T-helper 2 cell (primary cell): Measurements from ENCODE around the gene DCUN1D1.

Experiments used
- DNase-seq, 5 experiments: peaks; one replicate each; pipeline versions ENCODE4 v3.0.0 to v3.0.0-alpha.2; 2012 to 2022

DCUN1D1 gene

DNA sequence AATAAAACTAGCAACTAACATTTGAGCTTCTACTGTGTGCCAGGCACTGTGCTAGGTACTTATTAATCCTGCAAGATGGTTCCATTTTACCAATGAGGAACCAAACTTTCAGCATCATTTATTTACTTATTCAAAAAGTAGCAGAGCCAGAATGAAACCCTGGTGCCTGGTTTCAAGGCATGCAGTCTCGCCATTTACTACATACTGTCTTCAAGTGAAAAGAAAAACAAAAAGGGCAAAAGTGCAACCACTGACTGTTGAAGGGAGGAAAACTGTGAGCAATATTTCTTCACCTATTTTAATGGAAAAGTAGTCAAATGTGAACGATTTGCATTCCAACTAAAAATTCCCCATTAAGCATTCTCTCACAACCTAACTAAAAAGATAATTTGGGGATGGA is 8.7 kb downstream of the DCUN1D1 start:
- DNase-seq: no peak

DNA sequence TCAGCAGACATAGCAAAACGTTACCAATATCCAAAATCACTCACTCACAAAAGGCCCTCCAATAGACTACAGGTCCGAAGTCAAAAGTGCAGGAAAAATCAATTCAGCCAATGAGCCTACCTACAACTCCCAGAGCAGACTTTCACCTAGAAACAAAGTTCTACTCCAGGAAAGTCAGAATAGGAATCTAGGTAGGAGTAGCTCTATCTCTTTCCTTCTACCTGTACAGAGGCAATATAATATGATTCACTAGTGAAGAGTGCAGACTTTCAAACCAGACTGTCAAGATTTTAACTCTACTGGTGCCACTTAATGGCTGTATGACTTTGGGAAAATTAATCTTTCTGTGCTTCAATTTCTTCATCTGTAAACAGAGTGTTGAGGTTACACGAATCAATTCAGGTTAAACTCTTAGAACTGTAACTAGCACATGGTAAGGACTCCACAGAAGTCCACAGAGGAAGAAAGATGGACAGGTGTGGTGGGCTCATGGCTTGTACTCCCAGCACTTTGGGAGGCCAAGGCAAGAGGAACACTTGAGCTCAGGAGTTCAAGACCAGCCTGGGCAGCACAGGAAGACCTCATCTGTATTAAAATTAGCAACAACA is 9.4 kb downstream of the DCUN1D1 start:
- DNase-seq: no peak

DNA sequence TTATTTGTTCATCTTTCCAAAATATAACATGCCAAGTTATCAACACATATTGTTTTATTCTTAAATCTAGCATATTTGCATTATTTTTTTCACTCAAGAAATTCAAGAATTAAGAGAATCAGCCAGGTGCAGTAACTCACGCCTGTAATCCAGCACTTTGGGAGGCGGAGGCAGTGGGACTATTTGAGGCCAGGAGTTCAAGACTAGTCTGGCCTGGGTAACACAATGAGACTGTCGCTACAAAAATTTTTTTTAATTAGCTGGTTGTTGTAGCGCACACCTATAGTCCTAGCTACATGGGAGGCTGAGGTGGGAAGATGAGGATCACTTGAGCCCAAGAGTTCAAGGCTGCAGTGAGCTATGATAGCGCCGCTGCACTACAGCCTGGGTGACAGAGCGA is 10.5 kb downstream of the DCUN1D1 start:
- no peak for DNase-seq

DNA sequence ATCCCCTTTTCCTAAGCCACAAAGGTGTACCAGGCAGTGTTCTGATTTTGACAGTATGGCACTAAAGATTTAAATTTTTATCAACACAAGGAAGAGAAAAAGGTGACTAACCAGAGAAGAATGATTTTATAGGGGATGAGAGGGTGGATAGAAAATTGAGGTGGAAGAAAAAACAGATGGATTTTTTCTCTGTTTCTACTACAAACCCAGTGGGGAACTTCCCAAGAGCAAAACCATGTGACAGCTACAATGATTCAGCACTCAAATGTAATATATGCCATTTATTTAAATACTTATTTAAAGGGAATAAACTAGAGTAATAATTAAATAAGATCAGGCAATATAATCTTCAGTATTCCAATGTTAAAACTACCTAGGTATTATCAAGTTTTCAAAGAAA is 11.1 kb downstream of the DCUN1D1 start:
- no peak for DNase-seq

DNA sequence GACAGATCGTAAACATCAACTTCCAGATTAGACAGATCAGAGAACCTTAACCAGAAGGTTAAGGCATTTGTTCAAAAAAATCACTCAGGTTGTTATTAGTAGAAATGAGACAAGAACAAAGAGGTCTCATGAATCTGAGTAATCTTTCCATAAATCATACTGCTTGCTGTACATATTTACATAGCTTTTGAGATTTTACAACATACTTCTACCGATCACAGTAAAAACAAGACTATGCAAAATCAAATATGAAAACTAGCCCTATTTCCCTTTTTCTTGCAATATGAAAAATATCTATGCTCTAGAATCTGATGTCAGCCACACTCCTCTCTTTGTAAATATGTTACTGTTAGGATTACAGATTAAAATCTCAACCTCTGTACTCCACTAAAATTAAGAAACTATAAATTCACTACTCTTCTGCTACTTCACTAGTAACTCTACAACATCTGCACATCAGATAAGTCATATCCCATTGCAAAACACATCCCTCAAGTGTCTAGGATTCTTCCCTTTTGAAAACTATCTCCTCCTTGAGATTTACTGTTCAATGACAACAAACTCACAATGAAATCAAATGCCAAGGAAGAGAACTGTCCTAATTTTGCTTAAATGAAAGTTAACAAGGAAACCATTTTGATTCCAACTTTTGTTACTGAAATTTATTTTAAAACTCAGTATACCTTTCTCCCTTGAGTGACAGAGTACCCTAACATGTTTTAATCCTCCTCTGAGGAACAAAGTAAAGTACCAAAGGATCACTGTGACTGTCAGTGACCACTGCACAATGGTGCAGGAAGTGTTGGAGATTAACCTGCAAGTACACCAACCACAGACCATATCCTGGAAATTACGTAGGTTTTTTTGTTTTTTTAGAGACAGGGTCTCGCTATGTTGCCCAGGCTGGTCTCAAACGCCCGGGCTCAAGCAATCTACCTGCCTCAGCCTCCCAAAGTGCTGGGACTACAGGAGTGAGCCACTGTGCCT is 12.8 kb downstream of the DCUN1D1 start:
- DNase-seq: peak in 1 of 5 experiments; percentile 89

DNA sequence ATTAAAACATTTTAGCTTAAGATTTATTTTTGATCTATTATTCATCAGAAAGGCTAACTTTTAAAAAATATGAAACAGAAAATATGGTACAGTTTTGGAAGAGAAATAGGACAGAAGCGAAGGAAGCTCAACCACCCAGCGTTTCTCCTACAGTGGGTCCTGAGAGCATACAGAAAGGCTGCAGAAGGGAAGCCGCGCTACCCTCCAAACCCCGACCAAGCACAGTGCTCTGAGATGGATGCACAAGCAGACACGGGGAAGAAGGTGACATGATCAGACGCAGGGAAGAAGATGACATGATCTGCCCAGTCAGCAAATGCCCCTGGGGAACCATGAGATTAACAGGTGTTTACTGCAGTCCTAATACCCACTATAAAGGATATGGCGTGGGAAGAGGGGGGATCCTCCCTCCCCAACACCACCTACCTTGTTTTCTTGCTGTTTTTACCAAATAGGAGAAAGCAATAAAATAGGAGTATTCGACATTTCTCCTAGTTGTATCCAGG is 14.4 kb downstream of the DCUN1D1 start:
- no peak for DNase-seq

DNA sequence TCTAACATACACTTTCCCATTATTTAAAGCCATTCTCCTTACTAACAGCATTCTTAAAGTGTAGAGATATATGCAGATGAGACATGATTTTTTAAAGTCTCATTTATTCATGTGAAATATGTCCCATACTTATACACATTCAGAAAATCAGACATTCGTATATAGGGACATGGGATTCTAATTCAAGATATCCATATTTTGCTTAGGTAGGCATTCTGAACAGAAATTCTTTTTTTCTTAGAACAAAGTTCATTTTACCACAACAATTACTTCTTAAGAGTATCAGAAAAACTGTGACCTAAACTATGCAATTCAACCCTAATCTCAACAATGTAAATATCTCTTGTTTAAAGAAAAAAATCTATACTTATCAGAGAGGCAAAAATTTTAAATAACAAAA is 16.2 kb downstream of the DCUN1D1 start:
- DNase-seq: no peak

DNA sequence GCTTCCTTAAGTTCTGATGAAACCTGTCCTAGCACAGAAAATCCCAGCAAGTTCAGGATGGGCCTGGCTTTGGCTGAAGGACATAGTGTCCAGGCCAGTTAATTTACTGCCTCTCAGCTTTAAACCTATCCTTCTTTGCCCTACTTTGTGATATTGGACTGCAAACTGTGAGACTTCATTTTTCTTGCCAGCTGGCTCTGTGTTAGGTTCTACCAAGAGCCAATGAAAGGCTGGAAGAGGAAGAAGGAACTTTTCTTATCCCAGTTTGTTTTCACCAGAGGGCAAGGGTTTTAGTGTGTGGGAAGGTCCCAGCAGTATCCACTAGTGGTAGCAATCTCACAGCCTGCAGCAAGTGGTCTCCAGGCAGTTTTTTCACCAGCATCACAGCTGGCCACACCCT is 18.2 kb downstream of the DCUN1D1 start:
- no peak for DNase-seq

DNA sequence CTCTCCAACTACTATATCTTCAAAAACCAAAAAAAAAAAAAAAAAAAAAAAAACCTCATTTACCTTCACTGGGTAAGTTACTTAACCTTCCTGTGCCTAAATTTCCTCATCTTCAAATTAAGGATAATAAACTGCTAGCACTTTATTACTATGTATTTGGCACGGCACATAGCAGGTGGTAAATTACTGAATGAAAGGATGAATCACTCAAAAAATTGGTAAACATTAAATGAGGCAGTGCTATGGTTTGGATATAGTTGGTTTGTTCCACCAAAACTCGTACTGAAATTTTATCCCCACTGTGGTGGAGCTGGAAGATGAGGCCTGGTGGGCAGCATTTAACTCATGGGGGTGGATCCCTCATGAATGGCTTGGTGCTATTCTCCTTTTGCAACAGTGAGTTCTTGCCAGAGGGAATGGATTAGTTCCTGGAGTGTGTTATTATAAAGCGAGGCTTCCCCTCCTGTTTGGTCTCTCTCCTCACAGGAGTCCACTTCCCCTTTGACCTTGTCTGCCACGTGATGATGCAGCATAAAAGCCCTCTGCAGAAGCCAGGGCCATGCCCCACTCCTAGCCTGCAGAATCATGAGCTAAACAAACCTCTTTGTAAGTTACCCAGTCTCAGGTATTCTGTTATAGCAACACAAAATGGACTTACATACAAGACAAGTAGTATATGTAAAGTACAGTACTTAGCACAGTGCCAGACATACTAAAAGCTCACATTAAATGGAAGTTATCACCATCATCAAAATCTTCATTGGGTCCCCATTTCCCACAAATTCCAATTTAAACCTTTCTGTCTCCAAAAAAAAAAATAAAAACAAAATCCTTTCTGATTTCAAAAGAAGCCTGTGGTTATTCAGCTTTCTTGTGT is 20.6 kb downstream of the DCUN1D1 start:
- no peak for DNase-seq

DNA sequence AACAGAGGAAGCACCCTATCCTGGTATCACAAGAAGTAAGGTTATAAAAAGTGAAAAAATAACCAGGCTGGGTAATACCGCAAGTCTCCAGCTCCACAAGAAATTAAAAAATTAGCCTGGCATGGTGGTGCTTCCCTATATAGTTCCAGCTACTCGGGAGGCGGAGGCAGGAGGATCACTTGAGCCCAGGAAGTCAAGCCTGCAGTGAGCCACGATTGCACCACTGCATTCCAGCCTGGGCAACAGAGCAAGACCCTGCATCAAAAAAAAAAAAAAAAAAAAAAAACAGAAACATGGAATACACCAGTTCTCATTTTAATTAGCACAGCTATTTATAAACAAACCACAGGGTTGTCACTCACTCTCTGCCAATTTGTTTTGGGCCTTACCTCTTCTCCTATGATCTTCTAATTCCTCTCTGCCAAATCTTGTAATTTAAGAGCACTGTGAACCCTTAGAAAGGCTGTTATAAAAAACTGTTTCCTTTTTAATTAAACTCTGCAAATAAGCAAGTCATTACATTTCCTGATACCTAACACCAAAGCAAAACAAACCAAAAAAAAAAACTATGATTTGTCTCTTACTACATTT is 22.6 kb downstream of the DCUN1D1 start:
- DNase-seq: no peak

DNA sequence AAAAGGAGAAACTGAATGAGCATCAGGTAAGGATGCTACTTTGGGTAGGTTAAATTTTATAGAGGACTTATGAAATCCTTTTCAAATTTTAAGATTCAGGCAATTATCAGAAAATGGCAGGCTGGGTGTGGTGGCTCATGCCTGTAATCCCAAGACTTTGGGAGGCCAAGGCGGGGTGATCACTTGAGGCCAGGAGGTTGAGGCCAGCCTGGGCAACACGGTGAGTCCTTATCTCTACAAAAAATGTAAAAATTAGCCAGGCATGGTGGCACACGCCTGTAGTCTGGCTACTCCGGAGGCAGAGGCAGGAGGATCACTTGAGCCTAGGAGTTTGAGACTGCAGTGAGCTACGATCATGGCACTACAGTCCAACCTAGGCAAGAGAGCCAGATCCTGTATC is 23.1 kb downstream of the DCUN1D1 start:
- no peak for DNase-seq

DNA sequence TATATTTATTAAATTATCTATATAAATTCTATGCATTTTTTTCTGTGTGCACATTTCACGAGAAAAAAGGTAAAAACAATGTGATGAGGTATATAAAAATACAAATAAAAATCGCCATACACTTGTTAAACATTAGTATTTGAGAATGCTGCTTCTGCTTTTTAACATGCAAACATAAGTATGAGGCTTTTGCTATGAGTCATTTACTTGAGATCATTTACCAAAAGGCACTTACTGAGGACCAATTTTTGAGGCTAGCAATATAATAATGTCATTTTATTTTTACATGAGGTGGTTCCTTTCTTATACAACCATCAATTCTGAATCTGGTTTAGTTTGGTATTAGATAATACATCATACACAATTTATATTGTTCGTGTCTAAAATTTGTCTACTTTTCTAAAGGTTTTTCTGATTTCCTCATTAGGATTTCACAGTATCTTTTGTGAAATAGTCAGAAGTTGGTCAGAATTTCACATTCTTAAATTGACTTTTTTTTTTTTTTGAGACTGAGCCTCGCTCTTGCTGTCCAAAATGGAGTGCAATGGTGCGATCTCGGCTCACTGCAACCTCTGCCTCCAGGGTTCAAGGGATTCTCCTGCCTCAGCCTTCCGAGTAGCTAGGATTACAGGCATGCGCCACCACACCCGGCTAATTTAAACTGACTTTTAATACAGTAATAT is 25.6 kb downstream of the DCUN1D1 start:
- no peak for DNase-seq

DNA sequence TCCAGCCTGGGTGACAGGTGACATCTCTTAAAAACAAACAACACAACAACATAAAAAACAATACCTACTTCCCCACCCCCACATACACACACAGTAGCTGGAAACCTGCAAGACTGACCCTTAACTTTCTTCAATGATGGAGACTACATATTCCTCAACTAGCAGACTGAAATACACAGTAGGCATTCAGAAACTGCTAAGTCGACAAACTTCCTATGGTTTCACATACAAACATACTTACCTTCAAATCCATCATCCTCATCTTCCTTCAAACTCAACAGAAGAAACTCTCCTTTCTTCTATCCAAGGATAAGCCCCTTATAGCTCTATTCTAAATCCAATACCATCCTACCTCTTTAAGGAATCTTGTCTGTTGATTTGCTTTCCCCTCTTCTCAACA is 30.6 kb downstream of the DCUN1D1 start:
- no peak for DNase-seq

DNA sequence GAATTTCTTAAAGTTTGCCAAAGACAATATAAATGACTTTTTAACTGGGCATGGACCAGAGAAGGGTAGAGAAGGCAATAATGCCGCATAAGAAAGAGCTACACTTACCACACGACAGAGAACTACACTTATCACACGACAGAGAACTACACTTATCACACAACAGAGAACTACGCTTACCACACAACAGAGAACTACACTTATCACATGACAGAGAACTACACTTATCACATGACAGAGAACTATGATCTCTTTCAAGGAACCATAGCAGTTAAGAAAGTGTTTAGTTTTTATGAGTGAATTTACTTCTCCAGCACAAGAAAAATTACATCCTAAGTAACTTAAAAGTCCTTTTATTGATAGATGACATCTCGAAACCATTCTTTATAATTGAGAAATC is 32.0 kb downstream of the DCUN1D1 start:
- DNase-seq: no peak

DNA sequence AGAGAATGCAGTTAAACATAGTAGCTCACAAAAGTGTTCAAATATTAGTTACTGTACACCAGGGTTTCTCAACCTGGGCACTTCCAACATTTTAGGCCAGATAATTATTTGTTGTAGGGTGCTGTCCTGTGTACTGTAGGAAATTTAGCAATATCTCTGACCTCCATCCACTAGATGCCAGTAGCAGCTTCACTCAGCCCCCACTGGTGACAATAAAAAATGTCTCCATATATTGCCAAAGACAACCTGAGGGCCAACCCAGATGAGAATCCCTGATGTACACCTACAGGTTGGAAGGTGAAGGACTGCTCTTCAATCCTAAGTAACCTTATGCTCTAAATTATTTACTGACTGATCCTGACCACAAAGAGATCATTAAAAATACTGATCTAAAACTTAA is 32.5 kb downstream of the DCUN1D1 start:
- peak in 1 of 5 experiments; percentile 27 for DNase-seq

DNA sequence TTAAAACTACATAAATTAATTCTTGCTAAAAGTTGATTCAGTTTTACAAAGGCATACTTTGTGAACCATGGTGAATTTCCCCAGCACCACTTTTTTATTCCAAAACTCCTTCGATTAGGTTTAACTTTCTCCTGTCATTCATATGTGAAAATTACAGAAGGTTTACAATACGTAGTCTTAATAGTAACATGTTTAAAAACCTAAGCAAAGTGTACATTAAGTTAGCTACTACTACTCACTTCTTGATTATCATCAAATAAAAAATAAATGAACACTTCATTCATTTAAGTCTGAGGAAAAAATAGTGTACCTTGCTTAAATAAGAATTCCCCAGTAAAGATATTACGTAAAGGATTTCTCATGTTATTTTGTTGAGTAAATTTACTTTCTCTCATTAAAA is 38.6 kb downstream of the DCUN1D1 start:
- no peak for DNase-seq

DNA sequence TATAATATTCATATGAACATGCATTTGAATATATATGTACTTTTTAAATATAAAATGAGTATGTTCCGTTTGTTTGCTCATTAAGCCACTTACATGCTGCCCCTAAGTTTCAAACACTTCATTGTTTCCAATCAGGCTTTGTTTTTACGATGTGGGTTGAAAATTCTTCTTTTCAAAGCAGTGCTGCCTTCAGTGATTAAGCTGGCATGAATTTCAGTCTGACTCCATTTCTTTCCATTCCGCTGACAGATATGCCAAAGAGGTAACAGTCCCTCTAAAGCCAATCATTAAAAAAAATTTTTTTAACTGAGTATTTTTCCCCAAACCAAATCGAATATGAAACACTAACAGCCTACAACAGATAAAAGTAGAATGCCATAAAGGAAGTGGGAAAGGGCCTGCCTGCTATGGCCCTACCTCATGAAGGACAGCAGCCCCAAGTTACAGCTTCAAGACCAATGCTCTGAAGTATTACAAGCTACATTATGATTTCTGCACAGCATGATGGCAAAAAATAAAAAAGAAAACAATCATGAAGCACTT is 40.0 kb downstream of the DCUN1D1 start:
- no peak for DNase-seq

DNA sequence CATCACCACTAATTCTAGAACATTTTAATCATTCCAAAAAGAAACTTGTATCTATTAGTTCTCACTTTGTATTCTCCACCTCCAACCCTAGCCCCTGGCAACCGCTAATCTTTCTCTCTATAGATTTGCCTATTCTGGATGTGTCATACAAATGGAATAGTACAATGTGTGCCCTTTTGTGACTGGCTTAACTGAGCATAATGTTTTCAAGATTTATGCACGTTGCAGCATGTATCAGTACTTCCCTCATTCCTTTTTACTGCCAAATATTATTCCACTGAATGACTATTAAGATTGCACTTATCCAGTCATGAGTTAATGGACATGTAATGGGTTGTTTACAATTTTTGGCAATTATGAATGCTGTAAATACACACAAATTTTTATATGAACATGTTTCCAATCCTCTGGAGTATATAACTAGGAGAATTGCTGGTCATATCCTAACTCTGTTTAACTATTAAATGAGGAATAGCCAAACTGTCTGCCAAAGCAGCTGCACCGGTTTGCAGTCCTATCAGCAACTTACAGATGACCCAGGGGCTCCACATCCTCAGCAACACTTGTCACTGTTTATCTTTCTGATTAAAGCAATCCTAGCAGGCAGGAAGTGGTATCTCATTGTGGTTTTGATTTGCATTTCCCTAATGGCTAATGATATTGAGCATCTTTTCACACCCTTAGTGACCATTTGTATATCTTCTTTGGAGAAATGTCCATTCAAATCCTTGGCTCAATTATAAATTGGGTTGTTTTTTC is 42.9 kb downstream of the DCUN1D1 start:
- DNase-seq: peak in 1 of 5 experiments; percentile 51

DNA sequence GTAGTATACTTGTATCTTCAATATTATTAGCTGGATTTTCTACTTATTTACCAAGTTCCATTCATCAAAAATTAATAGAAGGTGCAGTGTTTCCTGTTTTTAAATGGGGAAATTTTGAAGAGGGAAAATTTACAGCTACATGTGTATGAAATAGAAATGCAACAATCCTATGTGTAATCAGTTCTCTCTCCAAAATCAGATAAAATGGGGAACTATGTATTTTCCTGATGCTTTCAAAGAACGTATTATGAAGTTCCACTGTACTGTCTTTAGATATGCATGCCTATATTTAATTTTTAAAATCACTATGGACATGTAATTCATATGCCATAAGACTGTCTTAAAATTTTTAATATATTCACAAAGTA is 43.4 kb downstream of the DCUN1D1 start:
- DNase-seq: no peak

DNA sequence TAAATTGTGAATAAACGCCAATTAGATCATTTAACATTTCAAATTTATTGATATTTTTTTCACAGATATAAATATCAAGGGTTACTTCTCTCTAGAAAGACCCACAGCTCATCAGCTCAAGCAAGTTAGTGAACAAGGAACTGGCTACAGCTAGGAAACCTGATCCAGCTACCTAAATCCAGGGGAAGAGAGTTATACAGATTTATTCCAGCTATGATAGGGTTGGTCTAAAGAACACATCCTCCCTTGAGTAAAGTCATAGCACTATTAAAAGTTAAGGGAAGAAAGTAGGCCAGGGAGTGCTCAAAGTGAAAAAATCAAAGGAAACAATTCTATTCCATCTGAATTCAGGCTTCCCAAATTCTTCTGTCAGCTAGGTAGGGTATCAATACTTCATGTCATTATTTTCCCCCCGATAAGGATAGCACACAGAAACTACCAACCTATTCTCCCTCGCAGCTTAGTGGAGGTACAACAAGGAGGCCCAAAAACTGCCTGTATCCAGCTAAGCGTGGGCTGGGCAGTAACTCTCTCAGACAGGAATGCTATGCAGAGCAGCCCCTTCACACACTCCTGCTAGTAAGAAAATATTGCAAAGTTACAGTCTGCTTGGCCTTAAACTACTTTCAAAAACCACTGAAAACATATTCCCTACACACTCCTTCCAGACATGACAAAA is 44.0 kb downstream of the DCUN1D1 start:
- no peak for DNase-seq
